Chondrocyte (in vitro differentiated cells): ENCODE results near the gene FAM180B. TPM values are rescaled to one million over a fixed set of nuclear protein-coding genes. Genes with fewer than 3 reads are reported as not detected.
"Not testable (repeated sequence)": the region's sequence is repeated elsewhere in the genome, so short reads cannot be mapped to it uniquely, and the experiment has no call there.

ENCODE experiments used
- DNase-seq: peaks from one replicate; pipeline ENCODE4 v3.0.0; 2021; ENCODE audit warnings: mixed read lengths, low spot score
- H3K27ac Mint-ChIP-seq: one replicate; pipeline ENCODE4 v1.8.0; 2021; ENCODE audit warnings: mild to moderate bottlenecking, moderate library complexity, mixed read lengths; ENCODE audit not compliant: unreplicated experiment
- H3K27me3 Mint-ChIP-seq: 2 replicates; pipeline ENCODE4 v1.8.0; 2021; ENCODE audit warnings: low read depth, mixed read lengths
- H3K36me3 Mint-ChIP-seq: 2 replicates; pipeline ENCODE4 v1.8.0; 2021; ENCODE audit warnings: low read depth, mixed read lengths
- H3K4me1 Mint-ChIP-seq: 2 replicates; pipeline ENCODE4 v1.8.0; 2021; ENCODE audit warnings: low read depth, mild to moderate bottlenecking, mixed read lengths
- H3K4me3 Mint-ChIP-seq: one replicate; pipeline ENCODE4 v1.8.0; 2021; ENCODE audit warnings: mild to moderate bottlenecking, moderate library complexity, mixed read lengths; ENCODE audit not compliant: unreplicated experiment
- H3K9me3 Mint-ChIP-seq: 2 replicates; pipeline ENCODE4 v1.8.0; 2021; ENCODE audit warnings: low read depth, mixed read lengths
- CTCF ChIP-seq: fragments of 200-600 bp; sonication (generic); IDR thresholded peaks from 2 replicates; pipeline ENCODE4 v1.5.0; 2021; ENCODE audit warnings: antibody characterized with exemption, mild to moderate bottlenecking, moderate library complexity
- total RNA-seq: library from RNA; stranded (reverse); gene quantifications from 3 replicates; pipeline ENCODE4 v1.2.1, GENCODE V29; 2021

Gene FAM180B
- total RNA-seq, 1 donor from 2014 or later, result not detected

GRCh38 chr11:47541070-47541469 is 45.4 kb upstream of the FAM180B start:
- Mint-ChIP-seq H3K27me3 (no peaks in the 10 kb centered on the region), H3K4me3 (no peak overlapping the region), H3K27ac (peak overlapping the region; percentile 93), H3K9me3 (no peaks in the 10 kb centered on the region), H3K36me3 (no peaks in the 10 kb centered on the region), H3K4me1 (peaks cover 45% of the 10 kb centered on the region)
- TF ChIP-seq CTCF, result no peak
- DNase-seq, result no peak

- Mint-ChIP-seq H3K27ac (no peak overlapping the region), H3K36me3 (peaks cover 1% of the 10 kb centered on the region), H3K9me3 (no peaks in the 10 kb centered on the region)
Observed at GRCh38 chr11:47545298-47545697, 41.2 kb upstream of the FAM180B start.

GRCh38 chr11:47546274-47546673 is 40.2 kb upstream of the FAM180B start:
- H3K4me3 Mint-ChIP-seq, H3K27ac Mint-ChIP-seq, H3K27me3 Mint-ChIP-seq, H3K9me3 Mint-ChIP-seq, H3K36me3 Mint-ChIP-seq: not testable (repeated sequence)
- peak; percentile 35 for DNase-seq
- H3K4me1 Mint-ChIP-seq, result peaks cover 31% of the 10 kb centered on the region

More at GRCh38 chr11:47545298-47545697, 41.2 kb upstream of the FAM180B start:
- TF ChIP-seq CTCF, result no peak
- H3K27me3 Mint-ChIP-seq, result no peaks in the 10 kb centered on the region
- peak; percentile 32 for DNase-seq
- H3K4me3 Mint-ChIP-seq, result no peak overlapping the region
- H3K4me1 Mint-ChIP-seq, result peaks cover 31% of the 10 kb centered on the region

GRCh38 chr11:47550288-47551047 is 36.0 kb upstream of the FAM180B start:
- H3K27ac Mint-ChIP-seq, result peak overlapping the region; percentile 98
- TF ChIP-seq CTCF, result no peak
- no peaks in the 10 kb centered on the region for H3K27me3 Mint-ChIP-seq

GRCh38 chr11:47551086-47551485 is 35.4 kb upstream of the FAM180B start:
- TF ChIP-seq CTCF, result peak; percentile 62
- peaks cover 38% of the 10 kb centered on the region for H3K4me1 Mint-ChIP-seq
- DNase-seq, result no peak
- H3K4me3 Mint-ChIP-seq, result peak overlapping the region; percentile 98
- H3K9me3 Mint-ChIP-seq, result no peaks in the 10 kb centered on the region
- peaks cover 1% of the 10 kb centered on the region for H3K36me3 Mint-ChIP-seq
- peak overlapping the region; percentile 98 for H3K27ac Mint-ChIP-seq
- no peaks in the 10 kb centered on the region for H3K27me3 Mint-ChIP-seq

More at GRCh38 chr11:47550288-47551047, 36.0 kb upstream of the FAM180B start:
- Mint-ChIP-seq H3K36me3 (peaks cover 1% of the 10 kb centered on the region), H3K4me3 (no peak overlapping the region), H3K9me3 (no peaks in the 10 kb centered on the region), H3K4me1 (peaks cover 38% of the 10 kb centered on the region)
- DNase-seq, result peak; percentile 30

GRCh38 chr11:47552056-47552565 is 34.4 kb upstream of the FAM180B start:
- no peak for DNase-seq
- no peak for TF ChIP-seq CTCF
- peaks cover 38% of the 10 kb centered on the region for H3K4me1 Mint-ChIP-seq
- H3K4me3 Mint-ChIP-seq, result peak overlapping the region; percentile 98
- H3K27ac Mint-ChIP-seq, result peak overlapping the region; percentile 98
- H3K27me3 Mint-ChIP-seq, result no peaks in the 10 kb centered on the region
- no peaks in the 10 kb centered on the region for H3K9me3 Mint-ChIP-seq
- H3K36me3 Mint-ChIP-seq, result peaks cover 1% of the 10 kb centered on the region
